Stimulated activated CD4-positive, alpha-beta T cell treated with anti-CD3 and anti-CD28 coated beads, Interleukin-15, amount 100 ng/mL, for 24 hours (primary cell): ENCODE results near the gene TMEFF2.

Experiments
- DNase-seq: peaks from one replicate; pipeline ENCODE4 v3.0.0-alpha.2; 2020

The TMEFF2 gene

DNA sequence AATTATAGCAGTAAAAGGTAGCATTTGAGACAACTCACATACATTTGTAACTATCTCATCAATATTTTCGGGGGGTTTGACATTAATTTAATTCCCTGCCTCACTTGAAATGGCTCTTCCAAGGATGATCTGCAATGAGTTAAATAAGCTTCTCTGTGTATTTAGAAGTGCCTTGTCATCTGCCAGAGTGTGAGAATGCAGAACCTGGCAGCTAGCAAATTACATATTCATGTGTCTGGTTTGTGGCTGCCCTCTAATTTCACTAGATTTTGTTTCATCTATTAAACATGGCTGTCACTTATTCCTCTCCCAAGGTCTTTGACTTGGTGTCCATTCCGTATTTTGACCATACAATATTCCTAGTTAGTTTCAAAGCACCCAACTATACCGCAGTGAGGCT is 189.5 kb downstream of the TMEFF2 start:
- no peak for DNase-seq

- DNase-seq: no peak
Observed at GRCh38 chr2:192004188-192004963, 190.4 kb downstream of the TMEFF2 start.

- no peak for DNase-seq
Observed at GRCh38 chr2:192002418-192002817, 192.3 kb downstream of the TMEFF2 start.

DNA sequence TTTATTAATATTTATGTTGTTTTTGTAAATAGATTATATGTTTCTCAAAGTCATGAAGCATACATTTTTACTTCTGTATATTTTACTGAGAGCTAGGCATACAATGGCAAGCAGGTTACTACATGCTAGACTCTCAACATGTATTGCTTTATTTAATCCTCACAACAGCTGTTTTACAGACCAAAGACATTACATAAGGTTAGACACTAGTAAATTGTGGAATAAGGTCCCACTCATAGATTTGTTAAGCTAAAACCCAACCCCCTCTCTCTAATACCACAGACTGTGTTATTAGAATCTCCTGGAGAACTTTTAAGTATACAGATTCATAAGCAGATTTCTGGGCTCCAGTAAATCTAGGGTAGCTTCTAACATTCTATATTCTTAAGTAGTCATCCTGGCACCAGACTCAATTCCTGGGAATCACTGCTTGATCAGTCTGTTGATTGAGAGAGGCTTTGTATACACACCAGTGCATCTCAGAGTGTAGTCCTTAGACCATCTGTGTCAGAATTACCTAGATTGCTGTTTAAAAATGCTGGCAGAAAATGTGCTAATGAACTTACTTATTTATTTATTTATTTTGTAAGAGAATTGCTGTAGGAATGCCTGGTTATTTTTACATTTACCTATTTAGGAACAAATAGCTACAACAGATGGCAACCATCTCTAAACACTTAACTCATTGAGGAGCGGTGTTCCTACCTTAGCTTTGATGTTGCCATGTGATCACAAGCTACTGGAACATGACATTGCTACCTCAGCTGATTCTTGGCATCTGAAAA is 194.3 kb downstream of the TMEFF2 start:
- no peak for DNase-seq

GRCh38 chr2:191999101-191999841 is 195.5 kb downstream of the TMEFF2 start:
- DNase-seq: no peak

DNA sequence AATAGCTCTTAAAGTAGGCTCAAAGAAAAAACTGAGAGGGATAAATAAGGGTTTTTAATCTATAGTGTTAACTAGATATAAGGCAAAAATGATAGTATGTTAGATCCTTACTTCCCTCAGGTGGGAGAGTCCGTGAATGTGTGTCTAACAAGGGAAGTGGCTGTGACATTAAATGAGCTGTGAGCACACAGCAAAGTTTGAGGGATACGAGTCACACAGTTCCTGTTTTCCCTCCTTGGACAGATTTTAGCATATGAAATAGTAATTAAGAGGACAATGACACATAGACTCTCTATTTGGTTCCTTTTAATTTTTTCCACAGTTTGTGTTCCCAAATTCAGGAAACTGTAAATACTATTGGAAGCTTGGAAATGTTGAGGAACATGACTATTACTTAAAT is 199.4 kb downstream of the TMEFF2 start:
- DNase-seq: no peak

- DNase-seq: no peak
Observed at GRCh38 chr2:191994749-191995148, 200.0 kb downstream of the TMEFF2 start.

GRCh38 chr2:191991442-191991841 is 203.3 kb downstream of the TMEFF2 start:
- no peak for DNase-seq

- DNase-seq: no peak
Observed at GRCh38 chr2:191985740-191986139, 209.0 kb downstream of the TMEFF2 start.

DNA sequence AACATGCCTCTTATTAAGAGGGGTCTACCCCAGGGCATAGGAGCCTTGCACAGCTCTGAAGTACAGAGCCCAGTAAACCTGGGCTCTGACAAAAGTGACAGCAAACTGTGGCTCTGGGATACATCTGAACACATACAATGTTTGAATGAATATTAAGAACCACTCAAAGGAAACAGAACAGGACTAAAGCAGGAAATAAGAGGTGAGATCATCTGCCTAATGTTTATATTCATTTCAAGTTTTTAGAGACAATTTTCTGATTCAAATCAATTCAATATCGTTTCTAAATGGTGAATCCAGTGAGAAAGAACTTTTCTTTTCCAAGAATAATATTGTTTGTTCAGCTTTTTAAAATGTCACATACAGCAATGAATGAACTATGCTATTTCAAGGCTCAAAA is 211.1 kb downstream of the TMEFF2 start:
- DNase-seq: no peak

GRCh38 chr2:191983186-191983585 is 211.5 kb downstream of the TMEFF2 start:
- DNase-seq: no peak

- no peak for DNase-seq
Observed at GRCh38 chr2:191981706-191982105, 213.0 kb downstream of the TMEFF2 start.

DNA sequence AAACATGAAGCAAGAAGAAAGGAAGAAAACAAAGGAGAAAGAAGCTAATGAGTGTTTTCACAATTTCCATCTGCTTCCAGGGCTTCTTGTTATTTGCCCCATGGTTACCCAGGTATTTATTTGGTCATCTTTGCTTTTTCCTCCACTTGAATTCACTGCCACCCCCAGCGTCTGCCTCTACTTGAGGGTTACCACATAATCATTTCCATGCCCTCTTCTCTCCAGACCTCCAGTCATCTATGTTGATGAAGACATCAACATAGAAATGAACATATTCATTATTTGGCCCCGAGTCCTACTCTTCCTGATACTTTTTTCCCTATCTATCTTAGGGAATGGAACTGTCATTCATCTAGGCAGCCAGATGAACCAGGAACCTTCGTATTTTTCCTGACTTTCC is 214.2 kb downstream of the TMEFF2 start:
- no peak for DNase-seq

DNA sequence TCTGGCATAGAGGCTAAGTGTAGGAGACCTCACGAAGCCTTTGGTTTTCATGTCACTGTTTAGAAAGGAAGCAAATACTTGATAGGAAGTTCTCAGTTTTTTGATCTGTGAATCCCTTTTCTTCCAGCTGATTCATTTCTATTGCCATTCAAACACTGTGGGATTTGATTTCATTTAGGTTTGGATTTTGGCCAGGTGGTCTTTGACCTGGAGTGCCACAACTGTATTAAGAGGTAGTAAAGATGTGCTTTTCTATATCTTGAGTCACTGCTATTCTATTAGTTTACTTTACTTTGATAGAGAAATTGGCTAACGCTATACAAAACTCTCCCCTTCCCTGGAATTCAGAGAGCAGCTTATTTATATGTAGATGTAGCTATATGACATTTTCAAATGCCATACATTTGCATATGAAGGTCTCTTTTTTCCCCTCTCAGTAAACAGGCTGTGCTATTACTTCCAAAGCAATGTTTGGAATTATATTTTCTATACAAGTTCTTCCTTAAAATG is 215.5 kb downstream of the TMEFF2 start:
- DNase-seq: no peak

GRCh38 chr2:191977754-191978153 is 217.0 kb downstream of the TMEFF2 start:
- no peak for DNase-seq

- DNase-seq: no peak
Observed at GRCh38 chr2:191976436-191976835, 218.3 kb downstream of the TMEFF2 start.

DNA sequence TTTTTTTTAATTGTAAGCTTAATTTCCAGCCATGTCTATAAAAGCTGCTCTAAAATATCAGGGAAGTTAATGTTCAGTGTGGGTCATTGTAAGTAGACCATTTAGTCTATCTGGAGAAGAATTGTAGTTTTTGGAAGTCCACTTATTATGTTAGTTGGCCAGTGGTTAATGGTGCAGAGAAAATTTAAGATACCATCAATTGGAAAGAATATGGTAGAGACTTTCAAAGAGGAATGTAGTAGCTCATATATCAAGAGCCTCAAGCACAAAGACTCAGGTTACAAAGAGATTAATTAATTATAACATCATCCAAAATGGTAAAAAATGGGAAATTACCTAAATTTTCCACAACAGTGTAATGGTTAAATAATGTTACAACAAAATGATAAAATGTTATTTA is 220.1 kb downstream of the TMEFF2 start:
- DNase-seq: no peak

- no peak for DNase-seq
Observed at GRCh38 chr2:191970867-191971266, 223.9 kb downstream of the TMEFF2 start.

DNA sequence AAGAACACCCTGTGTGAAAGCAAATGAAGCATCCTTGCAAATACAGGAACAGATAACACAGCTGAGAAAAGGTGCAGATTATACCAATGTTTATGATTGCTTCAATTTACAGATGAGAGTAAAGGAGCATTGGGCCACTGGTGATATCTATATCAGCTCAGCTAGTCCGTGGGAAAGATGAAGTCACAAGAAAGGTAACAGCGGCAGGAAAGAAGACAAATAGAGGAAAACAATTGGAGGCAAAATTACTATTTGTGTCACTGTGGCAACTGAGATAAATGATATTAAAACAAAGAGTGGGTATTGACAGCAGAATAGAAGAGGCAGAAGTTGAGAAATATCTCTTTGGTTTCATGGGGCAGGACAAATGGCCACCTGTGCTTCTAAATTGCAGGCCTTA is 226.6 kb downstream of the TMEFF2 start:
- no peak for DNase-seq

GRCh38 chr2:191965733-191966132 is 229.0 kb downstream of the TMEFF2 start:
- DNase-seq: no peak

DNA sequence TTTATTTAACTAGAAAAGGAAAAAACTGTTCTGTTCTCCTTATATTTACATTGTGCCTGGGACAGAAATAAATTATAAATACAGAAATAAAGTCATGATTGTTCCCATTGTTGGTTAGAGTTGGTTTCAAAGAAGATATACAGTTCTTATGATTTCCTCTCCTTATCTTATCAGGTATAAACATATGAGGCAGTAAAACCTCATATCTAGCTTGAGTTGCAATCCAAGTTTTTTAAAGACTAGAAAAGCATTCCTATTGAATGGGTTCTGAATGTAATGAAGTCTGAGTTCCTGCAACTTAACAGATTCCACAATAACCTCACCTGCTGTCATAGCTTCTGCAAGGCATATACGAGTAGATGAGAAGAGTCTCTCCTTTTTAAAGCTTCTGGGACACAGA is 233.2 kb downstream of the TMEFF2 start:
- DNase-seq: no peak

GRCh38 chr2:191959209-191959608 is 235.5 kb downstream of the TMEFF2 start:
- no peak for DNase-seq
